GOT3 (cell line): Measurements from ENCODE around the gene G2E3.
A peak's percentile ranks its signal among the peaks of the same experiment; 100 is the strongest.
"Not testable (repeated sequence)": the region's sequence is repeated elsewhere in the genome, so short reads cannot be mapped to it uniquely, and the experiment has no call there.

Source experiments
- DNase-seq: peaks from one replicate; lab custom pipeline; 2025; ENCODE audit warnings: mixed read lengths; lab: John Stamatoyannopoulos, UW

The G2E3 gene, protein sequence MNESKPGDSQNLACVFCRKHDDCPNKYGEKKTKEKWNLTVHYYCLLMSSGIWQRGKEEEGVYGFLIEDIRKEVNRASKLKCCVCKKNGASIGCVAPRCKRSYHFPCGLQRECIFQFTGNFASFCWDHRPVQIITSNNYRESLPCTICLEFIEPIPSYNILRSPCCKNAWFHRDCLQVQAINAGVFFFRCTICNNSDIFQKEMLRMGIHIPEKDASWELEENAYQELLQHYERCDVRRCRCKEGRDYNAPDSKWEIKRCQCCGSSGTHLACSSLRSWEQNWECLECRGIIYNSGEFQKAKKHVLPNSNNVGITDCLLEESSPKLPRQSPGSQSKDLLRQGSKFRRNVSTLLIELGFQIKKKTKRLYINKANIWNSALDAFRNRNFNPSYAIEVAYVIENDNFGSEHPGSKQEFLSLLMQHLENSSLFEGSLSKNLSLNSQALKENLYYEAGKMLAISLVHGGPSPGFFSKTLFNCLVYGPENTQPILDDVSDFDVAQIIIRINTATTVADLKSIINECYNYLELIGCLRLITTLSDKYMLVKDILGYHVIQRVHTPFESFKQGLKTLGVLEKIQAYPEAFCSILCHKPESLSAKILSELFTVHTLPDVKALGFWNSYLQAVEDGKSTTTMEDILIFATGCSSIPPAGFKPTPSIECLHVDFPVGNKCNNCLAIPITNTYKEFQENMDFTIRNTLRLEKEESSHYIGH

GRCh38 chr14:30558675-30559555, at the start of gene G2E3:
Gene G2E3 (plus strand): TSS chr14:30559158. CDS start chr14:30581080, 21,922 bp downstream.
- DNase-seq: peak; percentile 4

- no peak for DNase-seq
Observed at GRCh38 chr14:30517737-30518136, 41.2 kb upstream of the G2E3 start.

GRCh38 chr14:30518867-30519560, 39.9 kb upstream of the G2E3 start:
- DNase-seq: no peak

DNA sequence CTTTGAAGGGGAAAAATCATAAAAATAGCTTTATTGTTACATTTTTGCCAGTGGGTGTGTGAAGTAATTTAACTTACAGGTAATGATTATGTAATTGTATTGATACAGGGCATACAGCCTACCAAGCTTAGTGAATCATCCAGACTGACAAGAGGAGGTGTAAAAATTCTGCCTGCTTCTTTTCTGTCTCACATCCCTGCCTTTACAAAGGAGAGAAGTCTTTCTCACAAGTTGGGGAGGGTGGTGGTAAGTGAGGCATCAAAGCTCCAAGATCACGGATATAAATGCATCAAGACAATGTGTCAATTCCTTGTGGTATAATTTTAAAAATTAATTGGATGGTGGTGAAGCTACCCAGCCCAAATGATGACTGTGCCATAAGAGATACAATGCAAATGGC, 39.0 kb upstream of the G2E3 start:
- no peak for DNase-seq

- DNase-seq: no peak
Observed at GRCh38 chr14:30520536-30520935, 38.4 kb upstream of the G2E3 start.

- no peak for DNase-seq
Observed at GRCh38 chr14:30521899-30522736, 36.8 kb upstream of the G2E3 start.

GRCh38 chr14:30525833-30526232, 33.1 kb upstream of the G2E3 start:
- no peak for DNase-seq

DNA sequence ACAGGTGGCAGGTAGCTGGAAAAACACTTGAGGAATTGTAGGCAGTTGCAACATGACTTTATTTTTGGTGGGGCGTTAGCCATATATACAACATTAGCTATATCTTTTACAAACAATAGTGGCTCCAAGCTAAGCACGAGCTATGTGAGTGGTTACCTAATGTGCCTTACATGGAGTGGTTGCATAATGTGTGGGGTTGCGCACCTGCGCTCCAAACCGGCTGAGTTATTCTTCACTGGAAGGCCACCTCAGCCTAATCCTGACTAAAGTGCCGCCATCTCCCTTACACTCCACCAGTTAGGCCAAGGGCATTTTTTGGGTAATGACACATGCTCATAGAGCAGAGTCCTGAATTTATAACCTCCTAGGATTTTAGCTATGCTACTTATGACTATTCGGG, 31.8 kb upstream of the G2E3 start:
- no peak for DNase-seq

DNA sequence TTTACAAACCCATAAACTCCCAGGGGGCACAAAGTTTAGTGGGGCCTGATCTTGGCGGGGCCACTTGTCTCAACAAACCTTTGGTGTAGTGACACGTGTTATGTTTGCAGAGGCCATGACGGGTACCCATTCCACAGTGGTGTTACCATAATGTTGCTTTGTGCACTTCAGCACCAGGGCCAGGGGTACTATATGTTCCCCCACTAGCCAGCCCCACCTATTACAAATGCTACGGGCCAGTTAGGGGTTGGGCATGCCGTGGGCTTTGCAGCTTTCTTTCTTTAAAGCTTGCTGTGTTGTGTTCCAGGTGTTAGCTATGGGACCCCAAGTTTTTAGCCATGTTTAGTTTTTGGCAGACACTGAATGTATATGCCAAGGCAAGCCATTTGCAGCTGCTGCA, 30.8 kb upstream of the G2E3 start:
- no peak for DNase-seq

- DNase-seq: no peak
Observed at GRCh38 chr14:30528778-30529642, 29.9 kb upstream of the G2E3 start.

- no peak for DNase-seq
Observed at GRCh38 chr14:30532264-30532663, 26.7 kb upstream of the G2E3 start.

GRCh38 chr14:30533126-30533525, 25.8 kb upstream of the G2E3 start:
- no peak for DNase-seq

GRCh38 chr14:30541318-30541717, 17.6 kb upstream of the G2E3 start:
- no peak for DNase-seq

DNA sequence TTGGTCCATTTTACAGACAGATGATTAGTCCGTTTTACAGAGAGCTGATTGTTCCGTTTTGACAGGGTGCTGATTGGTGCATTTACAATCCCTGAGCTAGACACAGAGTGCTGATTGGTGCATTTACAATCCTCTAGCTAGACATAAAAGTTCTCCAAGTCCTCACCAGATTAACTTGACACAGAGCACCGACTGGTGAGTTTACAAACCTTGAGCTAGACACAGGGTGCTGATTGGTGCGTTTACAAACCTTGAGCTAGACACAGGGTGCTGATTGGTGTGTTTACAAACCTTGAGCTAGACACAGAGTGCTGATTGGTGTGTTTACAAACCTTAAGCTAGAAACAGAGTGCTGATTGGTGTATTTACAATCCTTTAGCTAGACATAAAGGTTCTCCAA, 12.2 kb upstream of the G2E3 start:
- not testable (repeated sequence) for DNase-seq

GRCh38 chr14:30547388-30548048, 11.4 kb upstream of the G2E3 start:
- DNase-seq: no peak

DNA sequence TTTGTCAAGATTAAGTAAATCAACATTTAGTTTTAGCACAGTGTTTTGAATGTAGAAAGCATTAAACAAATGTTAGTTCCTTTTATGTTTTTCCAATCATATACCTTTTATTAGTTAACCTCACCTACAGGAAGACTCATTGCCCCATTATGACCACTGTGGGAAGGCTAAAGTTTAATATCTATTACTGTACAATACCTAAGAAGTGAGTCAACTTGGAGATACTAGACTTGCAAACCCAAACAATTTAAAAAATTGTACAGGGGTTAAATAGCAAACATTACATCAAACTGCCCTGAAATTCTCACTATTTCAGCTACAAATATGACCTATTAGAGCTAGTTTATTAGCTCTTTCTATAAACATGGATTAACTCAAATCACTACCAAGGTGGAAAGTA, 8.6 kb upstream of the G2E3 start:
- no peak for DNase-seq

GRCh38 chr14:30551460-30551859, 7.5 kb upstream of the G2E3 start:
- no peak for DNase-seq

- no peak for DNase-seq
Observed at GRCh38 chr14:30553311-30553989, 5.5 kb upstream of the G2E3 start.

DNA sequence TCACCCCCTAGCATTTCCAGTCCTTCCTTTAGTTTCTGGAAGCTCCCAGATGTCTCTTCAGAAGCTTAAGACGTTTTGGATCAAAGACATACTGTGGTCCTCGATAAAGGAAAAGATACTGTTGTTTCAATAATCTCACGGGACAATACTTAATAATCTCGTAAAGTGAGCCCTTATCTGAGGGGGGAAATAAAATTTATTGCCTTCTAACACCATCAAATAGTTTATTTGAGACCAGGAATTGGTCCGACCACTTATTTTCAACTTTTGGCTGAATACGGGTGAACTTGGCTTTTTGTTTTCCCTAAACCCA, 640 bp upstream of the G2E3 start:
- DNase-seq: no peak
